Activated CD4-positive, alpha-beta memory T cell treated with anti-CD3 and anti-CD28 coated beads, Interleukin-2, amount 10 ng/mL, durations not matched to agents 7 days and 5 days (primary cell): ENCODE measurements around the gene ZBTB9. TPM values are rescaled to one million over a fixed set of nuclear protein-coding genes. Genes with fewer than 3 reads are reported as not detected.
"Not testable (repeated sequence)": the region's sequence is repeated elsewhere in the genome, so short reads cannot be mapped to it uniquely, and the experiment has no call there.

Source experiments
- CTCF ChIA-PET: fragments of 350-600 bp; sonication (Branson Sonifier 250); formaldehyde crosslinking; loops from one replicate; lab custom pipeline; 2021; ENCODE audit warnings: antibody characterized with exemption, inconsistent platforms; lab: Charles Lee
- POLR2A ChIA-PET: fragments of 350-600 bp; sonication (Branson Sonifier 250); formaldehyde crosslinking; loops from one replicate; lab custom pipeline; 2021; ENCODE audit warnings: antibody characterized with exemption; lab: Charles Lee
- DNase-seq: peaks from one replicate; pipeline ENCODE4 v3.0.0-alpha.2; 2020
- H3K27ac Mint-ChIP-seq: one replicate; pipeline ENCODE4 v1.8.0; 2021; ENCODE audit warnings: mild to moderate bottlenecking, mixed read lengths
- H3K27me3 Mint-ChIP-seq: one replicate; pipeline ENCODE4 v1.8.0; 2021; ENCODE audit warnings: mixed read lengths
- H3K36me3 Mint-ChIP-seq: one replicate; pipeline ENCODE4 v1.8.0; 2021; ENCODE audit warnings: low read depth, mixed read lengths
- H3K4me1 Mint-ChIP-seq: one replicate; pipeline ENCODE4 v1.8.0; 2021; ENCODE audit warnings: mixed read lengths
- H3K4me3 Mint-ChIP-seq: one replicate; pipeline ENCODE4 v1.8.0; 2021; ENCODE audit warnings: mild to moderate bottlenecking, mixed read lengths
- H3K9me3 Mint-ChIP-seq: one replicate; pipeline ENCODE4 v1.8.0; 2021; ENCODE audit warnings: mixed read lengths
- total RNA-seq, 2 experiments: library from RNA; stranded (reverse); gene quantifications; one replicate each; pipeline ENCODE4 v1.2.3, GENCODE V29; 2021

The ZBTB9 gene
- total RNA-seq, 2 experiments from 2014 or later, result 6.9 to 7.4 TPM

DNA sequence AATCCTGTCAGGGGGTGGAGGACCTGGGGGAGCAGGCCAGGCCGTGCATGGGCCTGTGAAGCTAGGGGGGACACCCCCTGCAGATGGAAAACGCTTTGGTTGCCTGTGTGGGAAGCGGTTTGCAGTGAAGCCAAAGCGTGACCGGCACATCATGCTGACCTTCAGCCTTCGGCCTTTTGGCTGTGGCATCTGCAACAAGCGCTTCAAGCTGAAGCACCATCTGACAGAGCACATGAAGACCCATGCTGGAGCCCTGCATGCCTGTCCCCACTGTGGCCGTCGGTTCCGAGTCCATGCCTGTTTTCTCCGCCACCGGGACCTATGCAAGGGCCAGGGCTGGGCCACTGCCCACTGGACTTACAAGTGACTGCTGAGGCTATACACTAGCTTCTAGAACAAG is 1.8 kb downstream of the ZBTB9 start:
- Mint-ChIP-seq H3K27ac (no peak overlapping the region), H3K4me1 (peaks cover 25% of the 10 kb centered on the region), H3K36me3 (peaks cover 12% of the 10 kb centered on the region), H3K4me3 (peak overlapping the region; percentile 13), H3K9me3 (no peaks in the 10 kb centered on the region), H3K27me3 (no peaks in the 10 kb centered on the region)
- ChIA-PET CTCF (interaction anchor here (3.1 to 4.3 kb wide), 2 partner anchors 123 to 130 kb away, joined by 13 to 23 read pairs; partner anchors contain the start of gene BAK1), POLR2A (no interaction called here)
- DNase-seq, result no peak

DNA sequence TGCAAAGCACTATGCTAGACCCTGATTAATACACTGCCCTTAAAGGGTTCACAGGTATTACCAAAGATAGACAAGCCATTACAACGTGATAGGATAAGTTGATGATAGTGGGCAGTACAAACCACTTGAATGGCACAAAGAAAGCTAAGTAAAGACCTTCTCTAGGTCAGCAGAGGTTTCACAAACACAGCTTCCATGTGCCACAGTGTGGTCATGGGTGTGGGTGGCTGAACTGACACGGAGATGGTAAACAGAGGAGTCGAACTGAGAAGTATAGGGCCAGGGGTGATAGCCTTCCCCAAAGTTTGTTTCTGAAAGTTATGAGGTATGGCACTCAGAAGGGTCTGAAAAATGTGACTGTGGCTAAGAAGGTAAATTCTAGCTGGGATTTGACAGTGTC is 4.3 kb downstream of the ZBTB9 start:
- CTCF ChIA-PET, result no interaction called here
- H3K27me3 Mint-ChIP-seq, result peaks cover 12% of the 10 kb centered on the region
- DNase-seq, result no peak

GRCh38 chr6:33459226-33459625 is 4.8 kb downstream of the ZBTB9 start:
- H3K4me1 Mint-ChIP-seq, result peaks cover 13% of the 10 kb centered on the region
- ChIA-PET POLR2A (no interaction called here), CTCF (no interaction called here)
- peaks cover 13% of the 10 kb centered on the region for H3K27me3 Mint-ChIP-seq
- no peaks in the 10 kb centered on the region for H3K9me3 Mint-ChIP-seq
- H3K27ac Mint-ChIP-seq, result no peak overlapping the region
- no peak for DNase-seq
- H3K4me3 Mint-ChIP-seq, result no peak overlapping the region
- H3K36me3 Mint-ChIP-seq, result peaks cover 12% of the 10 kb centered on the region

More for the DNA sequence above, 4.3 kb downstream of the ZBTB9 start:
- H3K27ac Mint-ChIP-seq, result no peak overlapping the region
- POLR2A ChIA-PET, result no interaction called here
- no peak overlapping the region for H3K4me3 Mint-ChIP-seq
- H3K36me3 Mint-ChIP-seq, result peaks cover 12% of the 10 kb centered on the region
- no peaks in the 10 kb centered on the region for H3K9me3 Mint-ChIP-seq
- H3K4me1 Mint-ChIP-seq, result peaks cover 17% of the 10 kb centered on the region

DNA sequence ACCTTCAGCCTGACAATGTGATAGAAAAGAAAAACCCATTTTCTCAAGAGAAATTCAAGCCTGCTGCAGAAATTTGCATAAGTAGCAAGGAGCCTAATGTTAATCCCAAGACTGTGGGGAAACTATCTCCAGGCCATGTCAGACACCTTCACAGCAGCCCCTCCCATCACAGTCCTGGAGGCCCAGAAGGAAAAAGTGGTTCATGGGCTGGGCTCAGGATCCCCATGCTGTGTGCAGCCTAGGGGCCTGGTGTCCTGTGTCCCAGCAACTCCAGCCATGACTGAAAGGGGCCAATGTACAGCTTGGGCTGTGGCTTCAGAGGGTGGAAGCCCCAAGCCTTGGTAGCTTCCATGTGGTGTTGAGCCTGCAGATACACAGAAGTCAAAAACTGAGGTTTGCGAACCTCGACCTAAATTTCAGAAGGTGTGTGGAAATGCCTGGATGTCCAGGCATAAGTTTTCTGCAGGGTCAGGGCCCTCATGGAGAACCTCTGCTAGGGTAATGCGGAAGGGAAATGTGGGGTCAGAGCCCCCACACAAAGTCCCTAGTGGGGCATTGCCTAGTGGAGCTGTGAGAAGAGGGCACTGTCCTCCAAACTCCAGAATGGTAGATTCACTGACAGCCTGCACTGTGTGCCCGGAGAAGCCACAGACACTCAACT is 11.8 kb downstream of the ZBTB9 start:
- Mint-ChIP-seq H3K4me1 (no peaks in the 10 kb centered on the region), H3K27me3 (peaks cover 21% of the 10 kb centered on the region), H3K9me3 (no peaks in the 10 kb centered on the region), H3K36me3 (no peaks in the 10 kb centered on the region), H3K27ac (no peak overlapping the region), H3K4me3 (no peak overlapping the region)
- CTCF ChIA-PET, result no interaction called here
- POLR2A ChIA-PET, result no interaction called here
- no peak for DNase-seq

- CTCF ChIA-PET, result no interaction called here
- Mint-ChIP-seq H3K36me3 (no peaks in the 10 kb centered on the region), H3K9me3 (no peaks in the 10 kb centered on the region)
These were observed 12.7 kb downstream of the ZBTB9 start for GRCh38 chr6:33467091-33467490.

DNA sequence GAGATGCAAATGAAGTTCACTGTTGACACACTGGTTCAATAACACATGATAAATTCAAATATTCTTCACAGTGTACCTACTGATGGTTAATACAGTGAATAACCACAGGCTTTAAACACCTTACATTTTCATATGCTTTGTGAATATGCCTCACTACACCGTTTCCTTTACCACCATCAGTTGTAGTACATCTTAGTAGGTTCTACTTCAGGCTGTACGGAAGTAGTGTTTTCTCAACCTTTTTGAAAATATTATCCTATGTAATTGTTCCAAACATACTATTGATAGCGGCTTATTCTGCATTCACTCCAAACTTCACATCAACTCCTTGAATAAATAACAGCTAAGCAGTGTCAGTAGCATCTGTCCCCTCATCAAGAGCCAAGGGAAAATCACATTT is 15.3 kb downstream of the ZBTB9 start:
- ChIA-PET CTCF (no interaction called here), POLR2A (no interaction called here)
- DNase-seq, result no peak

More at GRCh38 chr6:33467091-33467490, 12.7 kb downstream of the ZBTB9 start:
- no peak for DNase-seq
- Mint-ChIP-seq H3K4me1 (no peaks in the 10 kb centered on the region), H3K27ac (no peak overlapping the region), H3K27me3 (peaks cover 18% of the 10 kb centered on the region), H3K4me3 (no peak overlapping the region)
- POLR2A ChIA-PET, result no interaction called here

GRCh38 chr6:33477864-33478263 is 23.5 kb downstream of the ZBTB9 start:
- Mint-ChIP-seq H3K9me3 (no peaks in the 10 kb centered on the region), H3K27ac (no peak overlapping the region), H3K4me1 (no peaks in the 10 kb centered on the region), H3K4me3 (no peak overlapping the region), H3K36me3 (no peaks in the 10 kb centered on the region), H3K27me3 (peaks cover 15% of the 10 kb centered on the region)
- CTCF ChIA-PET, result no interaction called here
- DNase-seq, result no peak
- POLR2A ChIA-PET, result no interaction called here

More for the DNA sequence above, 15.3 kb downstream of the ZBTB9 start:
- Mint-ChIP-seq H3K27me3 (peaks cover 7% of the 10 kb centered on the region), H3K27ac (no peak overlapping the region), H3K36me3 (no peaks in the 10 kb centered on the region), H3K4me3 (no peak overlapping the region), H3K9me3 (no peaks in the 10 kb centered on the region), H3K4me1 (no peaks in the 10 kb centered on the region)

DNA sequence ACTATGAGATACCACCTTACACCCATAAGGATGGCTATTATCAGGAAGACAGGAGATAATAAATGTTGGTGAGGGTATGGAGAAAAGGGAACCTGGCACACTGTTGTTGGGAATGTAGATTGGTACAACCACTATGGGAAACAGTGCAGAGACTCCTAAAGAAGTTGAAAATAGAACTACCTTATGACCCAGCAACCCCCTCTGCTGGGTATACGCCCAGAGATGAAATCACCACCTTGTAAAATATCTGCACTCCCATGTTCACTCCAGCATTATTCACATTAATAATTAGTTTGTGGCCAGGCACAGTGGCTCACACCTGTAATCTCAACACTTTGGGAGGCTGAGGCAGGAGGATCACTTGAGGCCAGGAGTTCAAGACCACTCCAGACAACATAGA is 26.8 kb downstream of the ZBTB9 start:
- ChIA-PET CTCF (interaction anchor here (0.6 to 1.0 kb wide), 2 partner anchors 90 to 1568 kb away, joined by 3 read pairs; no protein-coding TSS in a partner anchor), POLR2A (no interaction called here)
- DNase-seq, result no peak
- no peak overlapping the region for H3K4me3 Mint-ChIP-seq
- peaks cover 15% of the 10 kb centered on the region for H3K27me3 Mint-ChIP-seq
- no peak overlapping the region for H3K27ac Mint-ChIP-seq
- no peaks in the 10 kb centered on the region for H3K36me3 Mint-ChIP-seq
- no peaks in the 10 kb centered on the region for H3K4me1 Mint-ChIP-seq
- no peaks in the 10 kb centered on the region for H3K9me3 Mint-ChIP-seq

DNA sequence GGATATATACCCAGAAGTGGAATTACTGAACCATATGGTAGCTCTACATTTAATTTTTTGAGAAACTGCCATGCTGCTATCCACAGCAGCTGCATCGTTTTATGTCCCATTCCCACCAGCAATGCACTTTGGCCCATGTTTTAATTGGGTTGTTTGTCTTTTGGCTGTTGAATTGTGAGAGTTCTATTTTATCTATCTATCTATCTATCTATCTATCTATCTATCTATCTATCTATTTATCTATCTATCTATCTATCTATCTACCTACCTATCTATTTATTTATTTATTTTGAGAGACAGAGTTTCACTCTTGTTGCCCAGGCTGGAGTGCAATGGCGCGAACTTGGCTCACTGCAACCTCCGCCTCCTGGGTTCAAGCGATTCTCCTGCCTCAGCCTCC is 28.2 kb downstream of the ZBTB9 start:
- POLR2A ChIA-PET, result not testable (repeated sequence)

GRCh38 chr6:33483678-33484077 is 29.3 kb downstream of the ZBTB9 start:
- ChIA-PET POLR2A (no interaction called here), CTCF (no interaction called here)
- H3K27me3 Mint-ChIP-seq, result peaks cover 16% of the 10 kb centered on the region
- H3K4me3 Mint-ChIP-seq, result no peak overlapping the region
- no peak overlapping the region for H3K27ac Mint-ChIP-seq
- no peak for DNase-seq
- H3K36me3 Mint-ChIP-seq, result no peaks in the 10 kb centered on the region
- H3K4me1 Mint-ChIP-seq, result peaks cover 2% of the 10 kb centered on the region
- no peaks in the 10 kb centered on the region for H3K9me3 Mint-ChIP-seq

More for the DNA sequence above, 28.2 kb downstream of the ZBTB9 start:
- peaks cover 17% of the 10 kb centered on the region for H3K27me3 Mint-ChIP-seq
- H3K4me3 Mint-ChIP-seq, H3K27ac Mint-ChIP-seq, H3K36me3 Mint-ChIP-seq, H3K9me3 Mint-ChIP-seq, CTCF ChIA-PET, H3K4me1 Mint-ChIP-seq, DNase-seq: not testable (repeated sequence)

- H3K9me3 Mint-ChIP-seq, H3K4me1 Mint-ChIP-seq, H3K4me3 Mint-ChIP-seq, H3K27ac Mint-ChIP-seq, DNase-seq, CTCF ChIA-PET, H3K36me3 Mint-ChIP-seq, POLR2A ChIA-PET: not testable (repeated sequence)
- H3K27me3 Mint-ChIP-seq, result peaks cover 17% of the 10 kb centered on the region
These were observed 30.4 kb downstream of the ZBTB9 start for GRCh38 chr6:33484673-33485262.

DNA sequence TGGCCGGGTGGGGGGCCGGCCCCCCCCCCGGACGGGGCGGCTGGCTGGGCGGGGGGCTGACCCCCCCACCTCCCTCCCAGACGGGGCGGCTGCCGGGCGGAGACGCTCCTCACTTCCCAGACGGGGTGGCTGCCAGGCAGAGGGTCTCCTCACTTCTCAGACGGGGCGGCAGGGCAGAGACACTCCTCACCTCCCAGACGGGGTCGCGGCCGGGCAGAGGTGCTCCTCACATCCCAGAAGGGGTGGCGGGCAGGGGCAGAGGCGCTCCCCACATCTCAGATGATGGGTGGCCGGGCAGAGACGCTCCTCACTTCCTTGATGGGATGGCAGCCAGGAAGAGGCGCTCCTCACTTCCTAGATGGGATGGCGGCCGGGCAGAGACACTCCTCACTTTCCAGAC is 31.3 kb downstream of the ZBTB9 start:
- H3K27ac Mint-ChIP-seq, CTCF ChIA-PET, H3K36me3 Mint-ChIP-seq, H3K4me3 Mint-ChIP-seq, H3K4me1 Mint-ChIP-seq, POLR2A ChIA-PET, DNase-seq, H3K9me3 Mint-ChIP-seq: not testable (repeated sequence)
- H3K27me3 Mint-ChIP-seq, result peaks cover 16% of the 10 kb centered on the region

DNA sequence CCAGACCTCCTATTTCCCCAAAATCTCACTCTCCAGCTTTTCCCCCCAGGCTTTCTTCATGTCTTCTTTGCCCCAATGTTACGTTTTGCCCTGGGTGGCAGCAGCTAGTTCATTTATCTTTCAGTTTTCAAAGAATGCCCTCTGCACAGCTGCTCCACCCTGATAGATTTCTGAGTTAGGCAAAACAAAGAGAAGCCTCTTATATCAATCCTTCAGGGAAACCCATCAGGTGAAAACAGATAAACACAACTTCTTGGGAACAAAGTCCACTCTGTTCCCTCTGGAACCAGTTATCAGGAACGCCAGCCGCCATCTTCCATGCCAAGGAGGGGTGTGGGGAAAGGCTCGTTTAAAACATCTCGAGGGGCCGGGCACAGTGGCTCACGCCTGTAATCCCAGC is 34.0 kb downstream of the ZBTB9 start:
- DNase-seq, result no peak
- ChIA-PET CTCF (no interaction called here), POLR2A (no interaction called here)
- Mint-ChIP-seq H3K36me3 (no peaks in the 10 kb centered on the region), H3K4me3 (no peak overlapping the region), H3K27me3 (peaks cover 12% of the 10 kb centered on the region), H3K9me3 (no peaks in the 10 kb centered on the region), H3K27ac (no peak overlapping the region), H3K4me1 (peaks cover 2% of the 10 kb centered on the region)

GRCh38 chr6:33490198-33490597 is 35.8 kb downstream of the ZBTB9 start:
- DNase-seq, result no peak
- H3K4me3 Mint-ChIP-seq, result no peak overlapping the region
- peaks cover 2% of the 10 kb centered on the region for H3K4me1 Mint-ChIP-seq
- H3K9me3 Mint-ChIP-seq, result no peaks in the 10 kb centered on the region
- CTCF ChIA-PET, result interaction anchor here (1.6 kb wide), 1 partner anchor 89 kb away, joined by 3 read pairs; the partner anchor contains the start of gene BAK1
- POLR2A ChIA-PET, result no interaction called here
- peaks cover 12% of the 10 kb centered on the region for H3K27me3 Mint-ChIP-seq
- no peak overlapping the region for H3K27ac Mint-ChIP-seq
- no peaks in the 10 kb centered on the region for H3K36me3 Mint-ChIP-seq
